Measurements from ENCODE around the gene PSORS1C1. TPM values are rescaled to one million over a fixed set of nuclear protein-coding genes. Genes with fewer than 3 reads are reported as not detected.

The PSORS1C1 gene
- not detected for total RNA-seq

GRCh38 chr6:31114541-31114878, at the start of gene PSORS1C1:
Gene PSORS1C1, plus strand, starts transcription at chr6:31114800. Its CDS starts 14,833 bp downstream, at chr6:31129633.

GRCh38 chr6:31112478-31112877, 2.1 kb upstream of the PSORS1C1 start, which contains the start of gene C6orf15:
Gene C6orf15, minus strand, starts transcription at chr6:31112575. Its CDS starts 20 bp downstream, at chr6:31112555.

GRCh38 chr6:31120151-31120915, 5.7 kb downstream of the PSORS1C1 start, which contains the start of gene CDSN:
Gene CDSN, minus strand, starts transcription at chr6:31120446. Its CDS starts 27 bp downstream, at chr6:31120419.

GRCh38 chr6:31138982-31139381, 24.4 kb downstream of the PSORS1C1 start, which contains the start of gene PSORS1C2:
Gene PSORS1C2, minus strand, starts transcription at chr6:31139066. Its CDS starts 40 bp downstream, at chr6:31139026.

GRCh38 chr6:31157513-31158139, 43.0 kb downstream of the PSORS1C1 start, which contains the start of gene CCHCR1:
Gene CCHCR1, minus strand, starts transcription at chr6:31157802. Its CDS starts 202 bp downstream, at chr6:31157600.

GRCh38 chr6:31158140-31158862, 43.7 kb downstream of the PSORS1C1 start, which contains the start of gene TCF19:
Gene TCF19, plus strand, starts transcription at chr6:31158589. Its CDS starts 881 bp downstream, at chr6:31159470.

GRCh38 chr6:31170600-31170881, 55.9 kb downstream of the PSORS1C1 start, which contains the start of gene POU5F1:
Gene POU5F1, minus strand, starts transcription at chr6:31170682. Its CDS starts 62 bp downstream, at chr6:31170620.

Small RNA genes lying within 50 kb of the gene (small RNA-seq; reads per million reads assigned to genes)
- gene POLR2LP1 (ENCODE audit: low replicate concordance) (not detected), gene RNU6-1133P (ENCODE audit: low replicate concordance) (not detected)

Other genes with a start within 250 kb of the PSORS1C1 start
- gene DDR1, start 230.3 kb upstream of the PSORS1C1 start, total RNA-seq: 155 TPM
- gene GTF2H4, start 206.6 kb upstream of the PSORS1C1 start, total RNA-seq: 36.3 TPM
- gene VARS2, start 200.6 kb upstream of the PSORS1C1 start, total RNA-seq: 41.9 TPM
- not detected for gene SFTA2, start 182.6 kb upstream of the PSORS1C1 start, total RNA-seq
- not detected for gene MUCL3, start 173.8 kb upstream of the PSORS1C1 start, total RNA-seq
- gene MUC21, start 131.1 kb upstream of the PSORS1C1 start, total RNA-seq: not detected
- not detected for gene MUC22, start 104.3 kb upstream of the PSORS1C1 start, total RNA-seq
- not detected for gene C6orf15, start 2.2 kb upstream of the PSORS1C1 start, total RNA-seq
- gene CDSN, start 5.6 kb downstream of the PSORS1C1 start, total RNA-seq: not detected
- not detected for gene PSORS1C2, start 24.3 kb downstream of the PSORS1C1 start, total RNA-seq
- 14.1 TPM for gene CCHCR1, start 43.0 kb downstream of the PSORS1C1 start, total RNA-seq
- 4.1 TPM for gene TCF19, start 43.8 kb downstream of the PSORS1C1 start, total RNA-seq
- gene POU5F1, start 55.9 kb downstream of the PSORS1C1 start, total RNA-seq: not detected
- gene HLA-C, start 157.3 kb downstream of the PSORS1C1 start, total RNA-seq: 24.1 TPM
- gene HLA-B, start 242.4 kb downstream of the PSORS1C1 start, total RNA-seq: 15.0 TPM